HuH-7.5 (cell line): Measurements from ENCODE around the gene FAM110A.
"Not testable (repeated sequence)": the region's sequence is repeated elsewhere in the genome, so short reads cannot be mapped to it uniquely, and the experiment has no call there.

Experiments used
- DNase-seq: peaks from one replicate; pipeline ENCODE4 v3.0.0; 2011; ENCODE audit warnings: low spot score

Gene FAM110A

GRCh38 chr20:873875-874607 is 40.5 kb downstream of the FAM110A start:
- DNase-seq, result no peak

- no peak for DNase-seq
Observed at GRCh38 chr20:875115-875514, 41.6 kb downstream of the FAM110A start.

- no peak for DNase-seq
Observed at GRCh38 chr20:877814-878213, 44.3 kb downstream of the FAM110A start.

GRCh38 chr20:878511-879307 is 45.2 kb downstream of the FAM110A start:
- peak; percentile 62 for DNase-seq

DNA sequence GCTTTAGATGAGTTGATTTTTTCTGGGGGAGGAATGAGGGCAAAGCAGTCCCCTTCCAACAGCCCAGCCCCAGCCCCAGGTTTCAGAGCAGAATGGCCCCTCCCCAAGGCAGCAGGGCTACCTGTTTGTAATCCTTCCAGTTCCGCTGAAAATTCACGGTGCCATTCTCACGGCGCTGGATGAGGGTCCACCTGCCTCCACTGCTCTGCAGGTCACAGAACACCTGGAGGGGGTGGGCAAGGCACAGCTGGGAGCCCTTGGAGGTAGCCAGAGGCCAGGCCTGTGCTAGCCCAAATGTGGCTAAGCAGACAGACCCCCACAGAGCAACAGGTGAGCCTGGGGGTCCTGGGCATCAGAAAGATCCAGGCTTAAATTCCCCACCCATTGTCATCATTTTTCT is 46.1 kb downstream of the FAM110A start:
- no peak for DNase-seq

- DNase-seq, result no peak
Observed at GRCh38 chr20:881051-881782, 47.7 kb downstream of the FAM110A start.

- no peak for DNase-seq
Observed at GRCh38 chr20:881783-882144, 48.2 kb downstream of the FAM110A start.

GRCh38 chr20:884983-885952 is 51.8 kb downstream of the FAM110A start:
- DNase-seq, result no peak

DNA sequence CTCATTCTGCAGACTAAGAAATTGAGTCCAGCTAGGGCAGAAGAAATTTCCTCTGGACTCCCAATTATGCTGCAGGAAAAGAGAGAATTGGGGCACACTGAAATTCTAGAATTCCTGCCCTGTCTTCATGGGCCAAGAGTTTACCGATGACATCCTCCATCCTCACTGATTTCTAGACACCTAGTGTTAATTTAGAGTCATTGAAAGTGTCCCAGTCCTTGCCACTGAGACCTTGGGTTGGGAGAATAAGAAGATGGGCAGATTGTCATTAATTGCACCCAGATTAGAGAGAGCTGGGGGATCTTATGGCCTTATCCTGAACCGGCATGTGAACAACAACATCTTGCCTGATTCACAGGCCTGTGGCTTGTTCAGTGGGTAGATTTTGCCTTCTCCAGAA is 53.6 kb downstream of the FAM110A start:
- DNase-seq, result no peak

DNA sequence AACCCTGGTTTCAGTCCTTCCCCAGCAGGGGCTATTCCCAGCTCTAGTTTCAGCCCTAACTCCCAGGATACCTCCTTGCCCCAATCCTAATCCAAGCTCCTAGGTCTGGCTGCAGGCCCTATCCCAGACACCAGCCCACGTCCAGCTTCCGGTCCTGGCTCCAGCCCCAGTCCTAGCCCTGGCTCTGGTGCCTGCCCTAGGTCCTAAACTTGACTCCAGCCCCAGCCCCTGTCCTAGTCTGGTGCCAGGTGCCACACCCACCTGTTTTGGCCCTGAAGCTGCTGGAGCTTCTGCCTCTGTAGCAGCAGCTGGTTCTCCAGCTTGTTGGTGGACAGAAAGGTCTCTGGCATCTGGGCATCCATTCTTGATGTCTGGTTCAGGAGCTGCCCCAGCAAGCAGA is 54.5 kb downstream of the FAM110A start:
- DNase-seq, result no peak

GRCh38 chr20:889106-889505 is 55.6 kb downstream of the FAM110A start:
- DNase-seq, result no peak

DNA sequence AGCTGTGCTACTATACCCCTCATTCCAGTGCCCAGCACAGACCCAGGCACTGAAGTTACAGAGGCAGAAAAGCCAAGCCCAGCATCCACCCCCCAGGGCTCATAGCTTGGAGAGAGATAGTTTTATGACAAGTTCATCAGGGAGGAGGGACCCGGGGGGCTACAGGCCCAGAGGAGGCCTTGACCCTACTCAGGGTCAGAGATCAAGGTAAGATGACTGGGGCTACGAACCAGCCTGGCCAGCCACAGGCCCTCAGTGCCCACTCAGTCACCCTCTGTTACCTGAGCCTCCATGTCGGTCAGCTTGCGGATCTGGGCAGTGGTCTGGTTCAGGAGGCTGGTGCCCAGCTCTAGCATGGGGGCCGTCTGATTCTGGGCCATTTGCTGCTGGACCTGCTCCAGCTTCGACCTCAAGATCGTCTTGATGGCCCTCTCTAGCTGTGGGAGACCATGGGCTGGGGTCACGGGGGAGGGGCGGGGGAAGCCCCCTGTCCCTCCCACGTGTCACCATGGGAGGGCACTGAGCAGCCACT is 56.5 kb downstream of the FAM110A start:
- no peak for DNase-seq

DNA sequence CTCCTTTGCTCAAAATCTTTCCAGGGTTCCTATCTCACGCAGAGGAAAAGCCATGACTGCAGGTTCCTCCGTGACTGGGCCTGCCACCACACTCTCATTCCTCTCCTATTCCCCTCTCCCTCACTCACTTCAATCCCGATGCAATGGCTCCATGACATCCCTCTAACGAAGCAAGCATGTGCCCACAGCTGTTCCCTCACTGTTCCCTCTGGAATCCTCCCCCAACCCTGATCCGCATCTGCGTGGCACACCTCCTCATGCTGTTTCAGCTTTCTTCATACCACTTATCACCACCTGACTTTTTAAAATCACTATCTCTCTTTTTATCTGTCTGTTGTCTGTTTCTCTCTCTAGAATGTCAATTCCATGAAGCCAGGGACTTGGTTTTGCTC is 57.1 kb downstream of the FAM110A start:
- no peak for DNase-seq

DNA sequence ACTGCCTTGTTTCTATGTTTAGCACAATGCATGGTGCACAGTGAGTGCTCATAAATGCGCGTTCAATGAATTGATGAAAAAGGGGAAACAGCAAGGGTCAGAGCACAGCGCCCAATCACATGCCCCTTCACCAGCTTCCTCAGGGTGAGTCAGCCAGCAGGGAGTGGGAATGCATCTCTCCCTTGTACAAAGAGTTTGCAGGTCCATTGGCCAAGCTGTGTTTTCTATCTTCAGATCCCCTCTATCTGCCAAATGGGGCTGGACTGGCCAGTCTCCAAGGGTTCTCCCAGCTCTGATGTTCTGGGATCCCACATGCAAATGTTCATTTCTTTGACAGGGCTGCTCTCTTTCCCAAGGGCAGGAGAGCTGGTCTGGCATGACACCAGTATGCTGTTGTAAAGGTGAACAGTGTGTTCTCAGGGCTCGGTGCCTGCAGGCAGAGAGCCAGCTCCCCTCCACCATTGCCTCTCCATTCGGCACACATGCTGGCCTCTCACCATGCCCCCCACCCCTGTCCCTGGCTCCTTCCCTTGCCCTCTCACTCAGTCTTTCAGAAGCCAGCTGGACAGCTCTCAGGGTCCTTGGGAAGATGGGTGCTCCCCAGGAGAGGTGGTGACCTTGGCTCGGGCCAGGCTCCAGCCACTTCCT is 57.7 kb downstream of the FAM110A start:
- no peak for DNase-seq

DNA sequence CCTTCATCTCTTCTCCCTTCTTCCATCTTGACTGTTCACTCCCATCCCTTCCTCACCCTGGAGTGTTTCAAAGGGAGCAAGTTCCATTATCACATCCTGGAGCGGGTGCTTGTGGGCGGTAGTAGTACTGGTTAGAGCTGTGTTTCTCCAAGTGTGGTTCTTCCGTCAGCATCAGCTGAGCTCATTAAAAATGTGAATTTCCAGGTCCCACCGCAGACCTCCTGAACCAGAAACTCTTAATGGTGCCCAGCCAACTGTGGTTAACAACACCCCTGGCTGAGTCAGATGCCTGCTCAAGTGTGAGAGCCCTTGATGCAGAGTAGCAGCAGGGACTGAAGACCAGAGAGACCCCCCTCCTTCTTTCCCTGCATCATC is 58.2 kb downstream of the FAM110A start:
- DNase-seq, result no peak

- DNase-seq, result not testable (repeated sequence)
Observed at GRCh38 chr20:892371-892770, 58.9 kb downstream of the FAM110A start.
